ENCODE results near the gene ATF6. TPM values are rescaled to one million over a fixed set of nuclear protein-coding genes. Genes with fewer than 3 reads are reported as not detected.

ATF6 gene
- total RNA-seq, 2 donors from 2014 or later, result 17.9 to 19.9 TPM

DNA sequence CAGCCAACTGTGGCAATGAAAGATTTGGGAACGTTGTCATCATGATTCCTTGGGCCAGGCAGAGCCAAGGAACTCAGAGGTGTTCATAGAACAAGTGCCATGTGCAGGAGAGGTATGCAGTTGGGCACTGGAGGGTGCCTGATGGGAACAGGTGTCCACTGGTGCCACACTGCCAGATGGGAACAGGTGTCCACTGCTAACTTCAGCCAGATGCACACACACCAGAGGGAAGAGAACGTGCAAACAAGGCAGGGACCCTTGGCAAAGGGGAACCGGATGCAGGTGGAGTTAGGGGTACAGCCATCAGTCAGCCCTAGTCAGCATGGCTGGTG is 244.0 kb downstream of the ATF6 start:
- H3K9me3 ChIP-seq, result no peaks in the 10 kb centered on the region
- no peak for DNase-seq (ENCODE audit: low spot score)
- no peaks in the 10 kb centered on the region for H3K36me3 ChIP-seq
- peaks cover 0 to 45% of the 10 kb centered on the region in 2 donors for H3K4me1 ChIP-seq
- TF ChIP-seq, protein P1, sequence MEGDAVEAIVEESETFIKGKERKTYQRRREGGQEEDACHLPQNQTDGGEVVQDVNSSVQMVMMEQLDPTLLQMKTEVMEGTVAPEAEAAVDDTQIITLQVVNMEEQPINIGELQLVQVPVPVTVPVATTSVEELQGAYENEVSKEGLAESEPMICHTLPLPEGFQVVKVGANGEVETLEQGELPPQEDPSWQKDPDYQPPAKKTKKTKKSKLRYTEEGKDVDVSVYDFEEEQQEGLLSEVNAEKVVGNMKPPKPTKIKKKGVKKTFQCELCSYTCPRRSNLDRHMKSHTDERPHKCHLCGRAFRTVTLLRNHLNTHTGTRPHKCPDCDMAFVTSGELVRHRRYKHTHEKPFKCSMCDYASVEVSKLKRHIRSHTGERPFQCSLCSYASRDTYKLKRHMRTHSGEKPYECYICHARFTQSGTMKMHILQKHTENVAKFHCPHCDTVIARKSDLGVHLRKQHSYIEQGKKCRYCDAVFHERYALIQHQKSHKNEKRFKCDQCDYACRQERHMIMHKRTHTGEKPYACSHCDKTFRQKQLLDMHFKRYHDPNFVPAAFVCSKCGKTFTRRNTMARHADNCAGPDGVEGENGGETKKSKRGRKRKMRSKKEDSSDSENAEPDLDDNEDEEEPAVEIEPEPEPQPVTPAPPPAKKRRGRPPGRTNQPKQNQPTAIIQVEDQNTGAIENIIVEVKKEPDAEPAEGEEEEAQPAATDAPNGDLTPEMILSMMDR (IDR thresholded peaks at IDR 0.05), result no peak
- H3K27me3 ChIP-seq, result no peaks in the 10 kb centered on the region
- no peak overlapping the region for H3K4me3 ChIP-seq
- H3K27ac ChIP-seq, result no peak overlapping the region

GRCh38 chr1:162011337-162012012 is 245.4 kb downstream of the ATF6 start:
- no peak overlapping the region for H3K4me3 ChIP-seq
- no peaks in the 10 kb centered on the region for H3K27me3 ChIP-seq
- no peaks in the 10 kb centered on the region for H3K36me3 ChIP-seq
- H3K9me3 ChIP-seq, result no peaks in the 10 kb centered on the region
- H3K4me1 ChIP-seq, result peaks cover 0 to 45% of the 10 kb centered on the region in 2 donors
- peak overlapping the region; percentile 49 to 72 for H3K27ac ChIP-seq
- no peak for DNase-seq (ENCODE audit: low spot score)
- TF ChIP-seq, protein P1 (IDR thresholded peaks at IDR 0.05), result no peak

DNA sequence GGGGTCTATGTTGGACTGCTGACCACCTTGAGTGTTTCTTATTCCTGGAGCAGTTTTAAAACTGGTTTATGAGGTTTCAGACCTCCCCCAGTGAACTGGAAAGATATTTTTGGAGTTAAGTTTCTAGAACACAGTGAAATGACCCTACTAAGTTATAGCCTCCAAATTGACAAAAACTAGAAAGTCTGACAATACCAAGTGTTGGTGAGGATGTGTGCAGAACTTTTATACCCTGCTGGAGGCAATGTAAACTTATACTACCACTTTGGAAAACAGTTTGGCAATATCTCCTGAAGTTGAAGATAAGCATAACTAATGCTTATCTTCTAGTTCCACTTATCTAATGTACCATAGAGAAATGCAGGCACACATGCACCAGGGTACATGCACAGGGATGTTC is 247.2 kb downstream of the ATF6 start:
- TF ChIP-seq, protein P1 (IDR thresholded peaks at IDR 0.05), result no peak
- Histone ChIP-seq H3K9me3 (no peaks in the 10 kb centered on the region), H3K27ac (no peak overlapping the region), H3K4me1 (peaks cover 0 to 34% of the 10 kb centered on the region in 2 donors), H3K36me3 (no peaks in the 10 kb centered on the region), H3K4me3 (no peak overlapping the region), H3K27me3 (no peaks in the 10 kb centered on the region)
- DNase-seq (ENCODE audit: low spot score), result no peak

Other genes starting within 250 kb of the ATF6 start
- gene HSPA6, start 241.8 kb upstream of the ATF6 start, total RNA-seq, result 1 to 10 TPM in 1 of 2 donors, under 1 TPM in 1; 0.48 to 1.3 TPM
- 10 to 100 TPM in 1 of 2 donors, 1 to 10 TPM in 1; 2.9 to 39.1 TPM for gene FCGR3A, start 216.5 kb upstream of the ATF6 start, total RNA-seq
- gene FCGR3B, start 135.1 kb upstream of the ATF6 start, total RNA-seq, result 1 to 10 TPM; 2.6 to 4.3 TPM
- gene FCGR2B, start 103.2 kb upstream of the ATF6 start, total RNA-seq, result 1 to 10 TPM; 4.5 to 8.1 TPM
- under 1 TPM in 1 of 2 donors, not detected in 1; 0.20 TPM for gene FCRLA, start 59.1 kb upstream of the ATF6 start, total RNA-seq
- under 1 TPM; 0.20 to 0.63 TPM for gene FCRLB, start 44.8 kb upstream of the ATF6 start, total RNA-seq
- gene DUSP12, start 16.5 kb upstream of the ATF6 start, total RNA-seq, result 10 to 100 TPM; 10.4 to 11.0 TPM

Data from right atrium auricular region (tissue), 2 donors.